Right forelimb (tissue), 1 donor: Measurements from ENCODE around the gene UBE2E2.
"Not testable (repeated sequence)": the region's sequence is repeated elsewhere in the genome, so short reads cannot be mapped to it uniquely, and the experiment has no call there.

Source experiments
- DNase-seq: peaks from one replicate; pipeline ENCODE4 v3.0.0-alpha.2; 2018

Gene UBE2E2

DNA sequence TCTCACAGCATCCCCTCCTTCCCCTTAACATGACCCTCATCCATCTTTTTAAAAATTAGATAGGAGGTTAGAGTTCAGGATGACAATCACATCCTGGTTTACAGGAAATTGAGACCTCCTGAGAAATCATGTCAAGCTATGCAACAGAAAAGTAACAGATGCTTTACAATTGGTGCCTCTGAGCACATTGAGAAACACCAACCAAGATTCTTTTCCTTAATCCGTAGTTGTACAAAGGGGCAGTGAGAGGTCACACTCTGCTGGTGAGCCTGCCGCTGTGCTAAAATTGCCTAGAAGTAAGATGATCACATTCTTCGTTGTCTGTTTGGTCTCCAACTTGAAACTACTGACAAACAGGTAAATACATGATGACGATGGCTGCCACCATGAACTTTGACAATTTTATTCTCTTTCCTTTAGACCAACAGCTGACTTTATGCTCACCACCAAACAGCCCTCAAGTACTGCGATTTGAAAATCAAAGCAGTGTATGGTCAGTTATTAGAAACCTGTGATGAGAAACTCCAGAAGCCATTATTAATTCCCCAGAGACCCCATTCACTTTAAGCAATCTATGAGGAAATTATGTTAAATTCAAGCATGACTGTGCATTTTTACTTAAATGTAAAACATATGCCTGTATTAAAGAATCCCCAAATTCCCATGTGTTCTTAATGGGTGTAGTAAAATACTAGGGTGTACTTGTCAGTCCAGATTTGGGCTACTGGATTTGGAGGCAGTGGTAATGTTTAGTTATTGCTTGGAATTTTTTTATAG, 392.0 kb downstream of the UBE2E2 start:
- DNase-seq, result no peak

DNA sequence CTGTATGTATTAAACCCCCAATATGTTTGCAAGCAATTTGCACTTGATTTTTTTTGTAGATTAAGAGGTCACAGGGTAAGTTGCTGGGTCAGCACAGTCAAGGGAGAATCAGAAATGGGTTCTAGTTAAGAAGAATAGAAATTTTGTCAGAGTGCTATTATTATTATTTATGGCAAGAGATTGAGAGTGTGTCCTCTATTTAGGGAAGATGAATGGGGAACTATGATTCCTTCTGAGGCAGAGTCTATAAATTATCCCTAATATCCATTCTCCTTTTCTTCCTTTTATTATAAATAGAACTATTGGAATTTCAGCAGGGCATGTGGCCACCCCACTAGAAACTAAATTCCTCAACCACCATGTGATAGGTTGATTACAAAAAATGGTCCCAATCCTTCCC, 392.7 kb downstream of the UBE2E2 start:
- DNase-seq, result no peak

GRCh38 chr3:23600167-23600871, 397.2 kb downstream of the UBE2E2 start:
- DNase-seq, result no peak

DNA sequence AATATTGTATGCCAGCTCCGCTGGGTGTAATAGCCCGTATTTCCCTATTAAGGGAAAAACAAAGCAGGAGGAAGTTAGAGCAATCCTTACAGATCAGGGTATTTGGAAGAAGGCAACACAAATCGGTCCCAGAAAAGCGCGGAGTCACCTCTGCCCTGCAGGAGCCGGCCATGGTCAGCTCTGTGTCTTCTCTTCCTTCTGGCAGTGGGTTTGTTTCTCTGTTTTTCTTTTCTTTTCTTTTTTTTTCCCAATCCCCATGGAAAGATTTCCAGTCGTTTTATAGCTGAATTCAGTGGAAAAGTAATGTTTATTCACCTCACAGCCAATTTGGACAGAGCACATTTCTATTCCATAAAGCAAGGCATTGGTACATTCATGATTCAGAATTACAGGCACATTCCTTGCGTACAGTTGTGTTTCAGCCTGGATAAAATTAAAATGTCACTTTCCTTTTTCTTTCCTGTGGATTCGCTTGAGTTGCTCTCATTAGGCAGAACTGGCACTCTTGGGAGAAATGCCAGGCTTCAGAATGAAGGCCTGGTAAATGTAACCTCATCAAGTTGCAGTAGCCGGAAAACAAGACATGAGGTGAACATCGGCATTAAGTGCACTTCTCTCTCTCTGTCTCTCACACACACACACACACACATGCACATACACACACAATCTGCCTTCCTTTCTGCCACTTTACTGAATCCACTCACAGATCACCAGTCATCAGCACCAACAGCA, 398.1 kb downstream of the UBE2E2 start:
- no peak for DNase-seq

DNA sequence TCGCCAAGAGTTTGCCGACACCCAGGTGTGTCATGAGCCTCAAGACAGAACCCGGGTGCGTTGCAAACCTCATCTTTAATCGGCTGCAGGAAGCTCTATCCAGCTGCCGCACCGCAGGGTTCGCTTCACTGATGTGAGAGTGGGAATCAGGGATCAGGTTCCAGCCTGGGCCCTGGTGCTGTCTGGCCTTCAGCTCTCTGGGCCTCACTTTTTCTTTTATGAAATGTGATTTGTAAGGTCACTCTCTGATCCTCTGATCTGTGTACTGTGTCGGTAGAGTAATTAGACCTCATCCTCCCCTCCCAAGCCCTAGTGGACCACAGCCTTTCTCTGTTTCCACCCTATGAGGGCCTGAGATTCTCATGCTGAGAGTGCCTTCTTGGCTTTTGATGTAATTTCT, 399.8 kb downstream of the UBE2E2 start:
- no peak for DNase-seq

GRCh38 chr3:23607184-23607847, 404.2 kb downstream of the UBE2E2 start:
- DNase-seq, result no peak

- no peak for DNase-seq
Observed at GRCh38 chr3:23608650-23609049, 405.5 kb downstream of the UBE2E2 start.

DNA sequence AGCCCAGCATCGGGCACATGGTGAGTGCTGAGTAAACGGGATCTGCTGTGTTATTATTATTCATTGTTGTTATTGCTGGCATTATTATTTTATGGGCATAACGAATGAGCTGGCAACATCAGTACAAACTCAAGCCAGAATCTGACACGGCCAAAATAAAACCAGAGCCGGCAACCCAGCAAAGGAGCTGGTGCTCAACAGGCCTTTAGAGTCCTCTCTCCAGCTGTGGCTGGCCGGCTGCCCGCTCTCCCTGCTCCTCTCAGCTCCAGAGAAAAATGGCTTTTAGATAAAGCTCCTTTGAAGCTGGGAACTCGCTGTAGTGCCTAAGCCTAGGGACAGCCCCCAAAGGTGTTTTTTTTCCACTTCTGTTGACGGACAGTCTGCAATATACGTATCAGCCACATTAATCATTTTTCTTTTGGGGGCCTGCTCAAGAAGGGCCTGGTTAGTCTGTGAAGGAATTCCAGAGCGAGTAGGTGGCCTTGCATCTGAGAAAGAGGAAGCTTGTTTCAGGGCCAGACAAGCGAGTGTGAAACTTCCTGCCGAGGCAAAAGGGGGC, 408.7 kb downstream of the UBE2E2 start:
- peak; percentile 73 for DNase-seq

DNA sequence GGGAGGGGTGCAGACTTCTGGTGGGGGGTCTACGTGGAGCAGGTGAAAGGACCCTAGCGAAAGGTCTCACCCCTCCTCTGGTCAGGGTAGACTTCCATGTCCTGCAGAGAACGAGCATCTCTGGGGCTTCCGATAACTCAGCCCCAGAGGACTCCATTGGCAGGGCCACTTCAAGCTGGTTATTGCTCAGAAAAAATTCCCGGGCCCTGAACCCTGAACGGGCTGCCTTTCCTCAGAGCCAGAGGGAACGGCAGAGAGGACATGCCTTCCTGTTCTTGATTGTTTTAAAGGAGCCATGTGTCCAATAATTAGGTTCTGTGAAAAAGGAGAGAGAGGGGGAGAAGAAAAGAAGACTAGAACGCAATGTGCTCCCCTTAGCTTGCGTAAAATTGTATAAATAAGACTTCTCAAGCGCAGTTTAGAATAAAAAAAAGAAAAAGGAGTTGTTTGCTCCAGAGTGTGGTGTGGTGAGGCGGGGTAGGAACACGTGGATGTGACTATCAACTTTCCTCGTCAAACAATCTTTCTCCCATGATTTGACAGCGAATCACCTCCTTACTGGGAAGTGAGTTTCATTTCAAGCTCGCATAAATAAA, 409.3 kb downstream of the UBE2E2 start:
- DNase-seq, result no peak

DNA sequence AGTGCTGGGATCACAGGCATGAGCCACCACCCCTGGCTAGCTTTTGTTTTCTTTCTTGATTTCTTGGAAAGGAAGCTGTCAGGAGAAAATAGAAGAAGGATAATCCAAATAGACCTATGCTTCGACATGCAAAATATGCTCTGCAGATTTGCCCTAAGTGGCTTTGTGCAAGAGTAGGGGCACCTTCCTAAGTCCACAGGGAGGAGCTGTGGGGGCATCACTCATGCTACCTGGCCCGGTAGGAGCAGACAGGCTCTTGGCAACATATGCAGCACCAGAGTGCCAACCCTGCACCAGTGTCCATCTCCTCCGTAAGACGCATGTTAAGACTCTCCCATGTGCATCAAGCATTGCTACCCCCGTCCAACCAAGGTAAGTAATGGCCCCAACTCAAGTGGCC, 411.9 kb downstream of the UBE2E2 start:
- no peak for DNase-seq

GRCh38 chr3:23618475-23618874, 415.3 kb downstream of the UBE2E2 start:
- DNase-seq, result not testable (repeated sequence)

- DNase-seq, result no peak
Observed at GRCh38 chr3:23619705-23620637, 416.8 kb downstream of the UBE2E2 start.

- DNase-seq, result no peak
Observed at GRCh38 chr3:23620638-23621015, 417.5 kb downstream of the UBE2E2 start.

DNA sequence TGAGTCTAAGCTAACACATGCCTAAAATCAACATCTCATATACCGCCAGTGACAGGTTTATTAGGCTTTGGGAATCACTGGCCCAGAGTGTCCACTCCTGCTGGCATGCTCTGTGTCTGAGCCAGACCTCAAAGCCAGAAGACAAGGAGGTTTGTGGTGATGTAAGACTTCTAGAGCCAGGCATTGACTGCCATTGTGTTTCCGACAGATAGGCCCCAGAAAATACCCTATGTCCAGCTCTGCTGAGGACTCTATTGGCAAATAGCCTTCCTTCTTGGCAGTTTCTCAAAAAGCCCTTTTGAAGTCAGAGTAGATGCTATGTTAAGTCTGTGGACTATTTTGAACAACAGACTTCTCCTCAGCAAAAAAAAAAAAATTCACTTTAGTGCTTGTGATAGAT, 420.7 kb downstream of the UBE2E2 start:
- no peak for DNase-seq

DNA sequence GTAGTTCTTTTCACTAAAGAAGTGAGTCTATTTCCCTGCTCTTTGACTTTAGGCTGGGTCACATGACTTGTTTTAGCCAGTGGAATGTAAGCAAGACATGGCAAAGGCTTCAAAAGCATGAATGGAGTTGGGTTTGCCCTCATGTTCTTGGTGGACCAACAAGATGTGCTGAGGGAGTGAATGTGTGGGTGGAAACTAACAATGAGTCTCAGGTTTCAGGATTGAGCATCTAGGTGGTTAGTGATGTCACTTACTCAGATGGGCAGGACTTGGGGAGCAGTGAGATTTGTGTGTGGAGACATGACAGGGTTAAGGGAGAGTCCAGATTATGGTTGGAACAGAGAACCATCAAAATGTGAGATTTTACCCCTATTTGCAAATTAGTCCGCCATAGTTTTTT, 421.2 kb downstream of the UBE2E2 start:
- DNase-seq, result no peak

DNA sequence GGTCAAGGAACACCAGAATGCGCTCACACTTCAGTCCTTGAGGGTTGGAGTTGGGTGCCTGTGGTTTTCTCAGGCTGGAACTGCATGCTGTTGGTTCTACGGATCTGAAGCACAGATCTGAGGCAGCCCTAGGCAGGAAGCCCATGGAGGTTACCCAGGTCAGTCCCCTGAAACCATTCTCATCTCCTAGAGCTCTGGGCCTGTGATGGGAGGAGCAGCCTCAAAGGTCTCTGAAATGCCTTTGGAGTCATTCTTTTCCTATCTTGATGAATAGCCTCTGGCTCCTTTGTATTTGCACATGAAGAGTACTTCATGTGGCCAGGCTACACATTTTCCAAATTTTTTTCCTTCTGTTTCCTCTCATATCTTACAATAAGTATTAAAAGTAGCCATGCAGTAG, 423.3 kb downstream of the UBE2E2 start:
- DNase-seq, result no peak

GRCh38 chr3:23629181-23629894, 426.2 kb downstream of the UBE2E2 start:
- DNase-seq, result no peak

GRCh38 chr3:23633261-23633960, 430.3 kb downstream of the UBE2E2 start:
- no peak for DNase-seq

- DNase-seq, result no peak
Observed at GRCh38 chr3:23637339-23637738, 434.2 kb downstream of the UBE2E2 start.
